Tibial artery (tissue), 4 donors: ENCODE results near the gene THSD7A.

Experiments
- DNase-seq, 2 donors: peaks; one replicate each; pipeline ENCODE4 v3.0.0-alpha.2; 2019
- H3K27ac ChIP-seq, 2 donors: fragments of 200-600 bp; sonication (generic) in 1 of 2; 1 replicate in 1 of 2; 2 replicates in 1 of 2; pipeline ENCODE4 v1.5.1; 2018 to 2019; ENCODE audit warnings: mild to moderate bottlenecking in 1 of 2
- H3K27me3 ChIP-seq, 2 donors: fragments of 200-600 bp; sonication (generic) in 1 of 2; one replicate each; pipeline versions ENCODE4 v1.5.1 to v1.6.0; 2016 to 2019
- H3K36me3 ChIP-seq, 3 donors: fragments of 200-600 bp; sonication (generic) in 2 of 3; one replicate each; pipeline ENCODE4 v1.5.1; 2016 to 2019; ENCODE audit warnings: mild to moderate bottlenecking in 2 of 3
- H3K4me1 ChIP-seq, 4 donors: fragments of 200-600 bp; sonication (generic) in 2 of 4; 1 replicate in 3 of 4; 2 replicates in 1 of 4; pipeline ENCODE4 v1.5.1; 2016 to 2019
- H3K4me3 ChIP-seq, 2 donors: fragments of 200-600 bp; sonication (generic) in 1 of 2; 1 replicate in 1 of 2; 2 replicates in 1 of 2; pipeline ENCODE4 v1.5.1; 2018 to 2019; ENCODE audit warnings: mild to moderate bottlenecking in 2 of 2
- H3K9me3 ChIP-seq, 3 donors: fragments of 200-600 bp; sonication (generic) in 1 of 3; one replicate each; pipeline ENCODE4 v1.5.1; 2016 to 2019
- intact Hi-C: fragments of 100-400 bp; cut with DNase I; formaldehyde crosslinking; loops from one replicate; pipeline ENCODE4 v1.15.0; 2023; ENCODE audit warnings: low total_unique reads
- TF ChIP-seq, protein P1 (sequence below), 2 experiments: fragments of 200-600 bp in 1 of 2; fragments of 450-650 bp in 1 of 2; IDR thresholded peaks; one replicate each; pipeline ENCODE4 v1.5.1; 2017 to 2019; ENCODE audit warnings: antibody characterized with exemption in 2 of 2, mild to moderate bottlenecking in 1 of 2, moderate library complexity in 1 of 2

THSD7A gene

DNA sequence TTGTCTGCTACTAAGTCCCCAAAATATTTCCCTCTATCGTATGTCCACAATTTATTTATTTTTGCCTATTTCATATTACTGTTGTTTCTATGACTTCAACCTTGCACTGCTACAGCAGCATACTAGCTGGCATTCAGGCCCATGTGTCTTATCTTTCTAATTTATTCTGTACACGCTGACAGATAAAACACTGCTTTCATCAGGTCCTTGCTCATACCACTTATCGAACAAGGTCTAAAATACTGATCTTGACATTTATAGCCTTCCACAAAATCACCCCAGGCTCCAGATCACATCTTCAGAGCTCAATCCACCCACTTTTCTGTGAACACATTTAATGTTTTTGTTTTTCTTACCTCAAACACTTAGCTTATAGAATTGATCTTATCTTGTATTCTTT, 374.6 kb downstream of the THSD7A start:
- TF ChIP-seq, protein P1, sequence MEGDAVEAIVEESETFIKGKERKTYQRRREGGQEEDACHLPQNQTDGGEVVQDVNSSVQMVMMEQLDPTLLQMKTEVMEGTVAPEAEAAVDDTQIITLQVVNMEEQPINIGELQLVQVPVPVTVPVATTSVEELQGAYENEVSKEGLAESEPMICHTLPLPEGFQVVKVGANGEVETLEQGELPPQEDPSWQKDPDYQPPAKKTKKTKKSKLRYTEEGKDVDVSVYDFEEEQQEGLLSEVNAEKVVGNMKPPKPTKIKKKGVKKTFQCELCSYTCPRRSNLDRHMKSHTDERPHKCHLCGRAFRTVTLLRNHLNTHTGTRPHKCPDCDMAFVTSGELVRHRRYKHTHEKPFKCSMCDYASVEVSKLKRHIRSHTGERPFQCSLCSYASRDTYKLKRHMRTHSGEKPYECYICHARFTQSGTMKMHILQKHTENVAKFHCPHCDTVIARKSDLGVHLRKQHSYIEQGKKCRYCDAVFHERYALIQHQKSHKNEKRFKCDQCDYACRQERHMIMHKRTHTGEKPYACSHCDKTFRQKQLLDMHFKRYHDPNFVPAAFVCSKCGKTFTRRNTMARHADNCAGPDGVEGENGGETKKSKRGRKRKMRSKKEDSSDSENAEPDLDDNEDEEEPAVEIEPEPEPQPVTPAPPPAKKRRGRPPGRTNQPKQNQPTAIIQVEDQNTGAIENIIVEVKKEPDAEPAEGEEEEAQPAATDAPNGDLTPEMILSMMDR (IDR thresholded peaks at IDR 0.05): no peak
- intact Hi-C loops: no loop called here
- H3K27me3 ChIP-seq: no peaks in the 10 kb centered on the region

DNA sequence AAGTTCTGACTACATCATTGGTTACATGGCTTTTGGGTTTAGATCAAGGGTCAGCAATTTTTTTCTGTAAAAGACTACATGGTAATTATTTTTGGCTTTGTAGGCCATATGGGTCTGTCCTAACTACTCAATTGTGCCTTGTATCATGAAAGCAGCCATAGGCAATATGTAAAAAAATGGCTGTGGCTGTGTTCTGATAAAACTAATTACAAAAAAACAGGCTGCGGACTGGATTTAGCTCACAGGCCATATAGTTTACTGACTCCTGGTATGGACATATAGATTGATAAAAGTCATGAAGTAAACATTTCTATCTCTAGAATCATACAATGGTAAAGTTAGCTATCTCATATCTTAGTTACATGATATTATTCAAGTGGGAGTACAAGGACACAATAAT, 375.4 kb downstream of the THSD7A start:
- Histone ChIP-seq H3K9me3 (no peaks in the 10 kb centered on the region), H3K27me3 (no peaks in the 10 kb centered on the region), H3K4me1 (no peaks in the 10 kb centered on the region), H3K36me3 (no peaks in the 10 kb centered on the region), H3K27ac (no peak overlapping the region), H3K4me3 (no peak overlapping the region)
- intact Hi-C loops: no loop called here
- no peak for DNase-seq
- TF ChIP-seq, protein P1 (IDR thresholded peaks at IDR 0.05): no peak

More for the DNA sequence above, 374.6 kb downstream of the THSD7A start:
- H3K4me3 ChIP-seq: no peak overlapping the region
- H3K36me3 ChIP-seq: no peaks in the 10 kb centered on the region
- DNase-seq: no peak
- H3K27ac ChIP-seq: no peak overlapping the region
- H3K4me1 ChIP-seq: no peaks in the 10 kb centered on the region
- no peaks in the 10 kb centered on the region for H3K9me3 ChIP-seq

DNA sequence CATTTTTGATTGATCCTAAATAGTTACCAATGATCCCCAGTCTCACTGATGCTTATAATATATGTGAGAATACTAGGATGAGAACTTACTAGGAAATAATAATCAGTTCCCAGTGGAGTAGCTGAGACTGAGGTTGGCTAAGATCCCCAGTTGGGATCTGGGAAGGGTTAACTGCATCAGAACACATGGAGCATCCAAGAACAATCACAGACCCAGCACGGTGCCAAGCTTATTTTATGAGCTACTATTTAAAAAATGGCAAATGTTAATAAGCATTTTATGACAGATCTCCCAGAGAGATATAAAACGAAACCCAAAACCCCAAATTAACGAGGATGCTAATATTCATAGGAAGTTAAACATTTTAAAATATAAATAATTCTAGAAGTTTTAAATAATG, 379.5 kb downstream of the THSD7A start:
- no peaks in the 10 kb centered on the region for H3K27me3 ChIP-seq
- intact Hi-C loops: no loop called here
- H3K4me1 ChIP-seq: no peaks in the 10 kb centered on the region
- TF ChIP-seq, protein P1 (IDR thresholded peaks at IDR 0.05): no peak
- no peaks in the 10 kb centered on the region for H3K9me3 ChIP-seq
- no peak overlapping the region for H3K4me3 ChIP-seq
- no peak for DNase-seq
- H3K36me3 ChIP-seq: no peaks in the 10 kb centered on the region
- H3K27ac ChIP-seq: no peak overlapping the region

DNA sequence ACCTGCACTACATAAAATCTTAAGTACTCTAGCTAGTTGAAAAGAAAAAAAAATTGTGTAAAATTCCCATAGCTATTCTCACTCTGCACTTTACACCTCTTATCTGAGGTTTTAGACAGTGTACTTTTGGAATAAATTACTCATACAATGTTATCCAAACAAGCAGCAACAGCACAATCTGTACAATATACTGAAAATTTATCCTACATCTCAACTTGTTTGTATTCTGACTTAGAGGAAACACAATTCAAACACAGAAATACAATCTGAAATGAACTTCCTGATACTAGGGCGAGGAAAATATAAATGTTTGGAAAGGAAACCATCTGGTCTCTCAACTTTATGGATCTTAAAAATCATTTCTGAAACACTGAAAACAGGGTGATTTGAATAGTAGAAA, 381.7 kb downstream of the THSD7A start:
- H3K4me3 ChIP-seq: no peak overlapping the region
- no peaks in the 10 kb centered on the region for H3K9me3 ChIP-seq
- H3K36me3 ChIP-seq: no peaks in the 10 kb centered on the region
- intact Hi-C loops: no loop called here
- H3K27me3 ChIP-seq: no peaks in the 10 kb centered on the region
- DNase-seq: no peak
- no peak overlapping the region for H3K27ac ChIP-seq
- TF ChIP-seq, protein P1 (IDR thresholded peaks at IDR 0.05): no peak
- no peaks in the 10 kb centered on the region for H3K4me1 ChIP-seq

DNA sequence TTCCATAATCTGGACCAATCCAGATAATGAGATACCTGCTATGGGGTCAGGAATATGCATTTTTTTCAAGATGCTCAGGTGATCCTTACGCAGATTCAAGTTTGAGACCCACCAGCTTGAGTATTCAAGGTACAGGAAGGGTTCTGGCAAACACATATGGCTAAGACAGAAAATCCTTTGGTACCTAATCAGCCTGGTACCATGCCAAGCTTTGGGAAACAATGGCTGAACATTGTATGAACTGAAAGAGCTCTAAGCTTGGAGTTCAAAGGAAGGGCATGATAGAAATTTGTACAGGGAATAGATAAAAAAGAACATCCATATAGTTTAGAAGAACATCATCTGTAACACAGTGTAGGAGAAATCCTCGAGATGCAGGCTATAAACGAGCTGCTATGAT, 382.7 kb downstream of the THSD7A start:
- TF ChIP-seq, protein P1 (IDR thresholded peaks at IDR 0.05): no peak
- Histone ChIP-seq H3K27me3 (no peaks in the 10 kb centered on the region), H3K9me3 (no peaks in the 10 kb centered on the region), H3K4me3 (no peak overlapping the region), H3K4me1 (no peaks in the 10 kb centered on the region), H3K27ac (no peak overlapping the region), H3K36me3 (no peaks in the 10 kb centered on the region)
- intact Hi-C loops: no loop called here
- DNase-seq: no peak

DNA sequence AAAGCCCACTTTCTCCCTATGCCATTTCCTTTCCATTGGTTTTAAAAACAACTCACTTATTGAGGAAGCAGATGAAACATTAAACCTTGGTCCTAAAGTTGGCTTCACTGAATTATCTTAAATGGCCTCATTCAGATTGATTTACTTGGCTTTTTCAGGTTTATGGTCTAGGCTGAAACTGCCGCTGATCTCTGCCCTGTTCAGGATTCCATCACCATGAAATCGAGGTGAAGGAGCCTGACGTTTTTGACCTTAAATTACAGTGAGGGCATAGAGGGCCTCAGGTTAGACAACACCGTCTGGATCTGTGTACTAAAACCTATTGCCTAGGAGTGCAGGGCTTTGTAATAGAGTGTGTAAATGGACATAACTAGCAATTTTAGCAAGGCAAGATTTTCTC, 383.7 kb downstream of the THSD7A start:
- no peak overlapping the region for H3K27ac ChIP-seq
- no peaks in the 10 kb centered on the region for H3K36me3 ChIP-seq
- TF ChIP-seq, protein P1 (IDR thresholded peaks at IDR 0.05): no peak
- no peaks in the 10 kb centered on the region for H3K27me3 ChIP-seq
- no peak overlapping the region for H3K4me3 ChIP-seq
- intact Hi-C loops: no loop called here
- no peaks in the 10 kb centered on the region for H3K9me3 ChIP-seq
- no peak for DNase-seq
- H3K4me1 ChIP-seq: no peaks in the 10 kb centered on the region
